H1 (cell line): ENCODE measurements around the gene CACNA1C.

Experiments used
- BACH1 ChIP-seq: IDR thresholded peaks from 2 replicates; pipeline ENCODE4 v1.6.1; 2012; ENCODE audit warnings: low read length, improper control_type of control experiment
- CBX8 ChIP-seq: fragments of 300-800, 300-1000 bp; sonication (generic); IDR thresholded peaks from 2 replicates; pipeline ENCODE4 v1.7.1; 2016; ENCODE audit warnings: low read depth, low read length, borderline replicate concordance
- CEBPB ChIP-seq: IDR thresholded peaks from 2 replicates; pipeline ENCODE4 v1.6.1; 2012; ENCODE audit warnings: low read depth, low read length
- CREB1 ChIP-seq: IDR thresholded peaks from 2 replicates; pipeline ENCODE4 v1.6.1; 2012; ENCODE audit warnings: inconsistent platforms
- NRF1 ChIP-seq: IDR thresholded peaks from 2 replicates; pipeline ENCODE4 v1.6.1; 2011; ENCODE audit warnings: mild to moderate bottlenecking, low read depth, low read length, improper control_type of control experiment
- POLR2A ChIP-seq, 2 experiments: IDR thresholded peaks; 1 replicate in 1 of 2; 2 replicates in 1 of 2; pipeline ENCODE4 v1.6.1; 2011; ENCODE audit warnings: low read depth in 2 of 2, low read length in 2 of 2, mild to moderate bottlenecking in 2 of 2; ENCODE audit errors: control extremely low read depth in 1 of 2
- POU5F1 ChIP-seq: IDR thresholded peaks from 2 replicates; pipeline ENCODE4 v1.6.1; 2011; ENCODE audit warnings: low read depth, mild to moderate bottlenecking, low read length, moderate library complexity
- RAD21 ChIP-seq, 2 experiments: IDR thresholded peaks in 1 of 2; conservative IDR thresholded peaks in 1 of 2; 2 replicates each; pipeline ENCODE4 v1.6.1; 2011; ENCODE audit warnings: low read depth in 2 of 2, low read length in 2 of 2, improper control_type of control experiment in 1 of 2, inconsistent platforms in 1 of 2, mild to moderate bottlenecking in 1 of 2, moderate library complexity in 1 of 2
- SUZ12 ChIP-seq: fragments of 200-600 bp; sonication (generic); IDR thresholded peaks from 2 replicates; pipeline ENCODE4 v1.6.1; 2012; ENCODE audit warnings: mild to moderate bottlenecking, inconsistent platforms, low read length, moderate library complexity, mixed read lengths
- TAF1 ChIP-seq: IDR thresholded peaks from 2 replicates; pipeline ENCODE4 v1.6.1; 2011; ENCODE audit warnings: mild to moderate bottlenecking, low read depth, low read length
- TF ChIP-seq, protein P1 (sequence below), 3 experiments: IDR thresholded peaks; 1 replicate in 2 of 3; 2 replicates in 1 of 3; pipeline versions ENCODE4 v1.5.1 to v1.6.1; 2011; ENCODE audit warnings: low read length in 3 of 3, mild to moderate bottlenecking in 3 of 3, inconsistent platforms in 2 of 3, low read depth in 1 of 3, moderate library complexity in 1 of 3; ENCODE audit not compliant: insufficient read depth in 1 of 3; ENCODE audit errors: control extremely low read depth in 1 of 3
- TF ChIP-seq, protein P2 (sequence below): IDR thresholded peaks from 2 replicates; pipeline ENCODE4 v1.6.1; 2011; ENCODE audit warnings: low read length, improper control_type of control experiment

DNA sequence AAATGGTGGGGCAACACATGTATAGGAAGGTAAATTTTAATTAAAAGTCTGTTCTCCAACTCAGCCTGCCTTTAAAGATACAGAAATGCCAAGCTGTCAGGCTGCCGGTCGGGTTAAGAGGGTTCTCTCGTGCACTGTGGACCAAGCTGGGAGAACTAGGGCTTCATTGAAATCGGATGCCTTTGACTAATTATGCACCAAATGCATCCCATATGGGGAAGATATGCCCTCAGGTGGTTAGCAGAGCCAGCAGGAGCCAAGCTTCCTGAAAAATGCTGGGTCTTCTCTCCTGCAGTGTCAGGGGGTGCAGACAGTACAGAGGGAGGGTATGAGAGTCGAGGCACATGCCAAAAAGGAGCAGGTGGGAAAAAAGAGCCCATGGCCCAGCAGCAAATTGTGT, 236.1 kb downstream of the CACNA1C start:
- TF ChIP-seq, protein P1, sequence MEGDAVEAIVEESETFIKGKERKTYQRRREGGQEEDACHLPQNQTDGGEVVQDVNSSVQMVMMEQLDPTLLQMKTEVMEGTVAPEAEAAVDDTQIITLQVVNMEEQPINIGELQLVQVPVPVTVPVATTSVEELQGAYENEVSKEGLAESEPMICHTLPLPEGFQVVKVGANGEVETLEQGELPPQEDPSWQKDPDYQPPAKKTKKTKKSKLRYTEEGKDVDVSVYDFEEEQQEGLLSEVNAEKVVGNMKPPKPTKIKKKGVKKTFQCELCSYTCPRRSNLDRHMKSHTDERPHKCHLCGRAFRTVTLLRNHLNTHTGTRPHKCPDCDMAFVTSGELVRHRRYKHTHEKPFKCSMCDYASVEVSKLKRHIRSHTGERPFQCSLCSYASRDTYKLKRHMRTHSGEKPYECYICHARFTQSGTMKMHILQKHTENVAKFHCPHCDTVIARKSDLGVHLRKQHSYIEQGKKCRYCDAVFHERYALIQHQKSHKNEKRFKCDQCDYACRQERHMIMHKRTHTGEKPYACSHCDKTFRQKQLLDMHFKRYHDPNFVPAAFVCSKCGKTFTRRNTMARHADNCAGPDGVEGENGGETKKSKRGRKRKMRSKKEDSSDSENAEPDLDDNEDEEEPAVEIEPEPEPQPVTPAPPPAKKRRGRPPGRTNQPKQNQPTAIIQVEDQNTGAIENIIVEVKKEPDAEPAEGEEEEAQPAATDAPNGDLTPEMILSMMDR (IDR thresholded peaks at IDR 0.05; ENCODE audit: control extremely low read depth in 1 of 3, insufficient read depth in 1 of 3, low read depth in 1 of 3, low read length in 3 of 3) = no peak
- TF ChIP-seq CREB1 (no peak), RAD21 (IDR thresholded peaks at IDR 0.05 in 1 of 2, conservative IDR thresholded peaks at IDR 0.05 in 1 of 2; ENCODE audit: low read depth in 2 of 2, low read length in 2 of 2) (no peak), NRF1 (no peak), POU5F1 (no peak), SUZ12 (no peak), CEBPB (no peak), BACH1 (no peak), POLR2A (IDR thresholded peaks at IDR 0.05; ENCODE audit: control extremely low read depth in 1 of 2, low read depth in 2 of 2, low read length in 2 of 2) (no peak), CBX8 (no peak), TAF1 (no peak)
- TF ChIP-seq, protein P2, sequence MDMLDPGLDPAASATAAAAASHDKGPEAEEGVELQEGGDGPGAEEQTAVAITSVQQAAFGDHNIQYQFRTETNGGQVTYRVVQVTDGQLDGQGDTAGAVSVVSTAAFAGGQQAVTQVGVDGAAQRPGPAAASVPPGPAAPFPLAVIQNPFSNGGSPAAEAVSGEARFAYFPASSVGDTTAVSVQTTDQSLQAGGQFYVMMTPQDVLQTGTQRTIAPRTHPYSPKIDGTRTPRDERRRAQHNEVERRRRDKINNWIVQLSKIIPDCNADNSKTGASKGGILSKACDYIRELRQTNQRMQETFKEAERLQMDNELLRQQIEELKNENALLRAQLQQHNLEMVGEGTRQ = no peak
